Fibroblast of lung (primary cell): ENCODE data around the gene TWIST2.

ENCODE experiments used
- CTCF ChIP-seq, 2 donors: IDR thresholded peaks in 1 of 2; conservative IDR thresholded peaks in 1 of 2; 1 replicate in 1 of 2; 2 replicates in 1 of 2; pipeline ENCODE4 v1.5.1; 2011 to 2012; ENCODE audit warnings: low read length in 2 of 2, control low read depth in 1 of 2, inconsistent platforms in 1 of 2, low read depth in 1 of 2, mild to moderate bottlenecking in 1 of 2
- EZH2 ChIP-seq: IDR thresholded peaks from 2 replicates; pipeline ENCODE4 v1.5.1; 2012; ENCODE audit warnings: low read length, control low read depth, mild to moderate bottlenecking; ENCODE audit errors: missing control alignments

GRCh38 chr2:238831177-238831576 lies 16.7 kb upstream of the TWIST2 start:
- no peak for TF ChIP-seq CTCF (conservative IDR thresholded peaks at IDR 0.05 in 1 of 2, IDR thresholded peaks at IDR 0.05 in 1 of 2; ENCODE audit: low read depth in 1 of 2, low read length in 2 of 2)
- TF ChIP-seq EZH2 = no peak
